Stomach (tissue), 9 donors: ENCODE measurements around the gene BHLHA15. TPM values are rescaled to one million over a fixed set of nuclear protein-coding genes. Genes with fewer than 3 reads are reported as not detected.

ENCODE experiments used
- DNase-seq, 2 donors: peaks; one replicate each; pipeline versions ENCODE4 v3.0.0 to v3.0.0-alpha.2; 2013 to 2019
- H3K27ac ChIP-seq, 5 donors: fragments of 200-600 bp in 4 of 5; sonication (generic) in 4 of 5; one replicate each; pipeline ENCODE4 v1.5.1; 2013 to 2019; ENCODE audit warnings: mild to moderate bottlenecking in 1 of 5, moderate library complexity in 1 of 5
- H3K27me3 ChIP-seq, 3 donors: fragments of 200-600 bp; sonication (generic); one replicate each; pipeline ENCODE4 v1.5.1; 2017 to 2019; ENCODE audit warnings: mixed run types in 1 of 3
- H3K36me3 ChIP-seq, 4 donors: fragments of 200-600 bp; sonication (generic); 1 replicate in 3 of 4; 2 replicates in 1 of 4; pipeline ENCODE4 v1.5.1; 2016 to 2019
- H3K4me1 ChIP-seq, 4 donors: fragments of 200-600 bp; sonication (generic); one replicate each; pipeline ENCODE4 v1.5.1; 2016 to 2019
- H3K4me3 ChIP-seq, 4 donors: fragments of 200-600 bp; sonication (generic) in 3 of 4; one replicate each; pipeline ENCODE4 v1.5.1; 2016 to 2019; ENCODE audit warnings: mild to moderate bottlenecking in 1 of 4
- H3K9me3 ChIP-seq, 4 donors: fragments of 200-600 bp; sonication (generic); one replicate each; pipeline ENCODE4 v1.5.1; 2016 to 2019
- CTCF ChIP-seq, 7 experiments: fragments of 450-650 bp in 4 of 7; fragments of 200-600 bp in 3 of 7; sonication (generic) in 3 of 7; IDR thresholded peaks; one replicate each; pipeline ENCODE4 v1.5.1; 2016 to 2019; ENCODE audit warnings: antibody characterized with exemption in 7 of 7, control low read depth in 2 of 7, mild to moderate bottlenecking in 1 of 7
- EP300 ChIP-seq: sonication (generic); formaldehyde crosslinking; IDR thresholded peaks from one replicate; pipeline ENCODE4 v1.6.1; 2017; ENCODE audit warnings: antibody characterized with exemption
- POLR2A ChIP-seq, 4 donors: fragments of 450-650 bp; IDR thresholded peaks; one replicate each; pipeline ENCODE4 v1.6.1; 2016; ENCODE audit warnings: antibody characterized with exemption in 4 of 4, control low read depth in 2 of 4, mild to moderate bottlenecking in 1 of 4, moderate library complexity in 1 of 4
- POLR2AphosphoS5 ChIP-seq, 3 donors: sonication (generic); formaldehyde crosslinking; IDR thresholded peaks; one replicate each; pipeline ENCODE4 v1.6.1; 2016; ENCODE audit warnings: antibody characterized with exemption in 3 of 3
- WGBS, 5 donors: extraction: QIAGEN DNeasy Blood & Tissue Kit in 3 of 5; methylation state at CpG; one replicate each; pipeline versions ENCODE4 v1.1.5 to v1.1.7; 2013 to 2018; 5-methylcytosine and 5-hydroxymethylcytosine counted together
- intact Hi-C: fragments of 100-400 bp; cut with DNase I; formaldehyde crosslinking; loops from one replicate; pipeline ENCODE4 v1.15.1; 2023; ENCODE audit warnings: low total_unique reads
- polyA plus RNA-seq, 3 donors: library from polyadenylated mRNA; stranded (reverse); fragments of 200-250 nt; gene quantifications; one replicate each; pipeline ENCODE4 v1.2.3, GENCODE V29; 2013
- total RNA-seq, 5 donors: library from RNA; depleted of rRNA; stranded (reverse); fragments of >200 nt; gene quantifications; one replicate each; pipeline versions ENCODE4 v1.1.0 to v1.2.3, GENCODE V29; 2014 to 2016
- donor health status: healthy with polysubstance abuse.
- donor health status: Bipolar disorder and iron deficiency.
- donor health status: healthy.

The BHLHA15 gene
- total and polyA plus RNA-seq, 8 donors, result 1.3 to 108 (median 11.3) TPM; not detected in 2

- Histone ChIP-seq H3K4me3 (no peak overlapping the region), H3K4me1 (peaks cover 0 to 8% (median 0%) of the 10 kb centered on the region in 4 donors), H3K27me3 (no peaks in the 10 kb centered on the region), H3K27ac (peak overlapping the region in 1 of 5 donors; percentile 4), H3K36me3 (peaks cover 26 to 96% (median 90%) of the 10 kb centered on the region in 4 donors), H3K9me3 (no peaks in the 10 kb centered on the region)
- intact Hi-C loops, result no loop called here
- 82 to 91% (median 87%) methylated on average over 7 to 21 of the region's 21 CpGs for WGBS, 5 donors
- TF ChIP-seq CTCF (IDR thresholded peaks at IDR 0.05), result no peak
- TF ChIP-seq POLR2AphosphoS5 (IDR thresholded peaks at IDR 0.05), result no peak
- no peak for TF ChIP-seq POLR2A (IDR thresholded peaks at IDR 0.05)
- TF ChIP-seq EP300, result no peak
- DNase-seq, result peak in 1 of 2 donors; percentile 3
These were observed 12.9 kb downstream of the BHLHA15 start for GRCh38 chr7:98223898-98224700.

- peaks cover 0 to 8% (median 0%) of the 10 kb centered on the region in 4 donors for H3K4me1 ChIP-seq
- H3K36me3 ChIP-seq, result peaks cover 31 to 99% (median 92%) of the 10 kb centered on the region in 4 donors
- no peaks in the 10 kb centered on the region for H3K27me3 ChIP-seq
- no peak overlapping the region for H3K4me3 ChIP-seq
- no peaks in the 10 kb centered on the region for H3K9me3 ChIP-seq
- intact Hi-C loops, result no loop called here
- DNase-seq, result no peak
- no peak overlapping the region for H3K27ac ChIP-seq
- no peak for TF ChIP-seq POLR2A (IDR thresholded peaks at IDR 0.05)
- no peak for TF ChIP-seq EP300
- TF ChIP-seq CTCF (IDR thresholded peaks at IDR 0.05), result no peak
- TF ChIP-seq POLR2AphosphoS5 (IDR thresholded peaks at IDR 0.05), result no peak
- 92 to 96% (median 95%) methylated on average over 15 to 21 of the region's 21 CpGs for WGBS, 5 donors
These were observed 13.5 kb downstream of the BHLHA15 start for GRCh38 chr7:98224701-98225181.

GRCh38 chr7:98225913-98226614 lies 14.8 kb downstream of the BHLHA15 start:
- H3K27me3 ChIP-seq, result no peaks in the 10 kb centered on the region
- TF ChIP-seq POLR2AphosphoS5 (IDR thresholded peaks at IDR 0.05) (no peak), CTCF (IDR thresholded peaks at IDR 0.05) (no peak), POLR2A (IDR thresholded peaks at IDR 0.05) (no peak), EP300 (no peak)
- H3K27ac ChIP-seq, result no peak overlapping the region
- H3K4me3 ChIP-seq, result no peak overlapping the region
- WGBS, 5 donors, result 75 to 86% (median 78%) methylated on average over 15 to 16 of the region's 16 CpGs
- intact Hi-C loops, result no loop called here
- H3K9me3 ChIP-seq, result no peaks in the 10 kb centered on the region
- peaks cover 0 to 8% (median 0%) of the 10 kb centered on the region in 4 donors for H3K4me1 ChIP-seq
- DNase-seq, result no peak
- H3K36me3 ChIP-seq, result peaks cover 29 to 99% (median 90%) of the 10 kb centered on the region in 4 donors

- peaks cover 0 to 8% (median 0%) of the 10 kb centered on the region in 4 donors for H3K4me1 ChIP-seq
- H3K27ac ChIP-seq, result no peak overlapping the region
- no peak overlapping the region for H3K4me3 ChIP-seq
- H3K27me3 ChIP-seq, result no peaks in the 10 kb centered on the region
- intact Hi-C loops, result no loop called here
- TF ChIP-seq CTCF (IDR thresholded peaks at IDR 0.05), result no peak
- TF ChIP-seq POLR2AphosphoS5 (IDR thresholded peaks at IDR 0.05), result no peak
- WGBS, 5 donors, result 87 to 96% (median 92%) methylated on average over 12 to 18 of the region's 18 CpGs
- no peaks in the 10 kb centered on the region for H3K9me3 ChIP-seq
- H3K36me3 ChIP-seq, result peaks cover 13 to 97% (median 89%) of the 10 kb centered on the region in 4 donors
- no peak for DNase-seq
These were observed 16.7 kb downstream of the BHLHA15 start for GRCh38 chr7:98227939-98228338.
